ENCODE measurements around the gene BANF2. TPM values are rescaled to one million over a fixed set of nuclear protein-coding genes. Genes with fewer than 3 reads are reported as not detected.

Gene BANF2
- total RNA-seq, 4 donors from 2014 or later, result not detected

DNA sequence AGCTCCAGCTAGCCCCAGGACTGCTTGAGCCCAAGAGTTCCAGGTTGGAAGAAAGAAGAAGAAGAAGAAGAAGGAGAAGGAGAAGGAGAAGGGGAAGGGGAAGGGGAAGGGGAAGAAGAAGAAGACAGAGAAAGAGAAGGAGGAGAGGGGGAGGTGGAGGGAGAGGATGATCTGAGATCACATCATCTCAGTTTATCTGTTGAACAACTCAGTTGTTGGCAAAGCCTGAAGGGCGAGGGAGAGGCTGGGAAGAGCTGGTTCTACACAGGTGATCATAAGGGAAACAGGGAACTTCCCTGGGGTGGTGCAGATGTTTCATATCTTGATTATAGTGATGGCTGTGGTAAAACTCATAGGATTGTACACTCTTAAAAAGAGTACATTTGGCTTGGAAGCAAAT is 14.6 kb upstream of the BANF2 start:
- H3K4me3 ChIP-seq, result no peak overlapping the region
- H3K36me3 ChIP-seq, result no peaks in the 10 kb centered on the region
- H3K9me3 ChIP-seq, result no peaks in the 10 kb centered on the region
- H3K27me3 ChIP-seq, result no peaks in the 10 kb centered on the region
- no peak overlapping the region for H3K27ac ChIP-seq
- H3K4me1 ChIP-seq, result peaks cover 0 to 14% (median 2%) of the 10 kb centered on the region in 4 donors
- no peak for DNase-seq
- TF ChIP-seq POLR2A (IDR thresholded peaks at IDR 0.05), result no peak
- TF ChIP-seq, protein P1, sequence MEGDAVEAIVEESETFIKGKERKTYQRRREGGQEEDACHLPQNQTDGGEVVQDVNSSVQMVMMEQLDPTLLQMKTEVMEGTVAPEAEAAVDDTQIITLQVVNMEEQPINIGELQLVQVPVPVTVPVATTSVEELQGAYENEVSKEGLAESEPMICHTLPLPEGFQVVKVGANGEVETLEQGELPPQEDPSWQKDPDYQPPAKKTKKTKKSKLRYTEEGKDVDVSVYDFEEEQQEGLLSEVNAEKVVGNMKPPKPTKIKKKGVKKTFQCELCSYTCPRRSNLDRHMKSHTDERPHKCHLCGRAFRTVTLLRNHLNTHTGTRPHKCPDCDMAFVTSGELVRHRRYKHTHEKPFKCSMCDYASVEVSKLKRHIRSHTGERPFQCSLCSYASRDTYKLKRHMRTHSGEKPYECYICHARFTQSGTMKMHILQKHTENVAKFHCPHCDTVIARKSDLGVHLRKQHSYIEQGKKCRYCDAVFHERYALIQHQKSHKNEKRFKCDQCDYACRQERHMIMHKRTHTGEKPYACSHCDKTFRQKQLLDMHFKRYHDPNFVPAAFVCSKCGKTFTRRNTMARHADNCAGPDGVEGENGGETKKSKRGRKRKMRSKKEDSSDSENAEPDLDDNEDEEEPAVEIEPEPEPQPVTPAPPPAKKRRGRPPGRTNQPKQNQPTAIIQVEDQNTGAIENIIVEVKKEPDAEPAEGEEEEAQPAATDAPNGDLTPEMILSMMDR (IDR thresholded peaks at IDR 0.05), result no peak

GRCh38 chr20:17687800-17688199 is 12.0 kb upstream of the BANF2 start:
- H3K9me3 ChIP-seq, result no peaks in the 10 kb centered on the region
- no peaks in the 10 kb centered on the region for H3K36me3 ChIP-seq
- H3K27me3 ChIP-seq, result no peaks in the 10 kb centered on the region
- no peak overlapping the region for H3K4me3 ChIP-seq
- no peak for DNase-seq
- no peak overlapping the region for H3K27ac ChIP-seq
- TF ChIP-seq POLR2A (IDR thresholded peaks at IDR 0.05), result no peak
- TF ChIP-seq, protein P1 (IDR thresholded peaks at IDR 0.05), result no peak
- peaks cover 0 to 9% (median 0%) of the 10 kb centered on the region in 4 donors for H3K4me1 ChIP-seq

- Histone ChIP-seq H3K27ac (no peak overlapping the region), H3K4me3 (no peak overlapping the region), H3K36me3 (no peaks in the 10 kb centered on the region), H3K27me3 (no peaks in the 10 kb centered on the region), H3K4me1 (no peaks in the 10 kb centered on the region), H3K9me3 (no peaks in the 10 kb centered on the region)
- no peak for TF ChIP-seq POLR2A (IDR thresholded peaks at IDR 0.05)
- TF ChIP-seq, protein P1 (IDR thresholded peaks at IDR 0.05), result no peak
- no peak for DNase-seq
These were observed 10.8 kb upstream of the BANF2 start for GRCh38 chr20:17688965-17689364.

GRCh38 chr20:17690144-17690543 is 9.6 kb upstream of the BANF2 start:
- Histone ChIP-seq H3K36me3 (no peaks in the 10 kb centered on the region), H3K4me1 (no peaks in the 10 kb centered on the region), H3K4me3 (no peak overlapping the region), H3K27ac (no peak overlapping the region), H3K9me3 (no peaks in the 10 kb centered on the region), H3K27me3 (no peaks in the 10 kb centered on the region)
- DNase-seq, result no peak
- TF ChIP-seq POLR2A (IDR thresholded peaks at IDR 0.05), result no peak
- TF ChIP-seq, protein P1 (IDR thresholded peaks at IDR 0.05), result no peak

DNA sequence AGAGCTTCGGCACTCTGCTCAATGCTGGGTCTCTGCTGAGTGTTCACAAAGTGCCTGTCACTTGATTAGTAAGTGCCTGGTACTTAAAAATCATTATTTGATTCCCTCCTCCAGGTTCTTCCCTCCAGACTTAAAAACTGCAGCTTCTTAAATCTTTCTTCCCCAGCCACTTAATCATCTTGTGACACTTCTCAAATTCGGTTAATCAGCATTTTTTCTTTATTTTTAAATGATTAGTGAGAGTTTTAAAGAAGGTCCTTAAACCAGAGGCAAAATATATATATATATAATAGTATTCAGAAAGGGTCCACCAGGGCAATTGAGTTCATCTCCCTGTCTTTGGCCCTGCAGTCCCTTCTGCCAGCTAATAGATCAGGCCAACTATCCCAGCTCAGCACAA is 8.0 kb upstream of the BANF2 start:
- H3K27me3 ChIP-seq, result no peaks in the 10 kb centered on the region
- no peaks in the 10 kb centered on the region for H3K36me3 ChIP-seq
- no peaks in the 10 kb centered on the region for H3K9me3 ChIP-seq
- H3K27ac ChIP-seq, result no peak overlapping the region
- no peaks in the 10 kb centered on the region for H3K4me1 ChIP-seq
- DNase-seq, result peak in 1 of 3 donors; percentile 17
- TF ChIP-seq, protein P1 (IDR thresholded peaks at IDR 0.05), result no peak
- TF ChIP-seq POLR2A (IDR thresholded peaks at IDR 0.05), result no peak
- H3K4me3 ChIP-seq, result no peak overlapping the region

- no peaks in the 10 kb centered on the region for H3K36me3 ChIP-seq
- no peaks in the 10 kb centered on the region for H3K4me1 ChIP-seq
- no peaks in the 10 kb centered on the region for H3K9me3 ChIP-seq
- no peaks in the 10 kb centered on the region for H3K27me3 ChIP-seq
- H3K4me3 ChIP-seq, result no peak overlapping the region
- H3K27ac ChIP-seq, result no peak overlapping the region
- DNase-seq, result peak in 1 of 3 donors; percentile 31
- TF ChIP-seq, protein P1 (IDR thresholded peaks at IDR 0.05), result no peak
- no peak for TF ChIP-seq POLR2A (IDR thresholded peaks at IDR 0.05)
These were observed 6.2 kb upstream of the BANF2 start for GRCh38 chr20:17693444-17694001.
